ENCODE measurements around the gene MEAF6. TPM values are rescaled to one million over a fixed set of nuclear protein-coding genes. Genes with fewer than 3 reads are reported as not detected.

The MEAF6 gene
- total RNA-seq, 3 donors from 2014 or later: 78.2 to 140 (median 87.2) TPM

DNA sequence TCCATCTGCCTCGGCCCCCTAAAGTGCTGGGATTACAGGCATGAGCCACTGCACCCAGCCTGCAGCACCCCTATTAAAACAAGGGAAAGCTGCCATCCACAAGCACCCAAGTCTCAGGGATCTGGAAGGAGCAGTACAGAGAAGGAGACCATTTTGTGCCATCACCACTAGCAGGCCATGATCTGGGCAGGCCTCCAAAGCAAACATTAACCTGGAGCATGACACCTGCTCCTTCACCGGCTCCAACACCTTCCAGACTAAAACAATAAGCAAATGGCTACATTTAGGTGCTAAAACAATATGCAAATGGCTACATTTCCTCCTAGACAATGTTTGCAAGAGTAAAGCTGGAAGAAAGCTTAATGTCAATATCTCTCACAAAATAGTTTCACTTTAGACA lies 16.7 kb downstream of the MEAF6 start:
- Histone ChIP-seq H3K36me3 (no peaks in the 10 kb centered on the region), H3K4me1 (peaks cover 0 to 14% of the 10 kb centered on the region in 2 donors), H3K27me3 (no peaks in the 10 kb centered on the region), H3K27ac (peak overlapping the region in 1 of 2 donors; percentile 49), H3K4me3 (no peak overlapping the region), H3K9me3 (no peaks in the 10 kb centered on the region)
- intact Hi-C loops (cut with DNase I; ENCODE audit: low total_unique reads): no loop called here
- DNase-seq (ENCODE audit: low spot score in 2 of 2): peak in 1 of 2 donors; percentile 41
- TF ChIP-seq POLR2AphosphoS5 (IDR thresholded peaks at IDR 0.05): no peak
- TF ChIP-seq, protein P1, sequence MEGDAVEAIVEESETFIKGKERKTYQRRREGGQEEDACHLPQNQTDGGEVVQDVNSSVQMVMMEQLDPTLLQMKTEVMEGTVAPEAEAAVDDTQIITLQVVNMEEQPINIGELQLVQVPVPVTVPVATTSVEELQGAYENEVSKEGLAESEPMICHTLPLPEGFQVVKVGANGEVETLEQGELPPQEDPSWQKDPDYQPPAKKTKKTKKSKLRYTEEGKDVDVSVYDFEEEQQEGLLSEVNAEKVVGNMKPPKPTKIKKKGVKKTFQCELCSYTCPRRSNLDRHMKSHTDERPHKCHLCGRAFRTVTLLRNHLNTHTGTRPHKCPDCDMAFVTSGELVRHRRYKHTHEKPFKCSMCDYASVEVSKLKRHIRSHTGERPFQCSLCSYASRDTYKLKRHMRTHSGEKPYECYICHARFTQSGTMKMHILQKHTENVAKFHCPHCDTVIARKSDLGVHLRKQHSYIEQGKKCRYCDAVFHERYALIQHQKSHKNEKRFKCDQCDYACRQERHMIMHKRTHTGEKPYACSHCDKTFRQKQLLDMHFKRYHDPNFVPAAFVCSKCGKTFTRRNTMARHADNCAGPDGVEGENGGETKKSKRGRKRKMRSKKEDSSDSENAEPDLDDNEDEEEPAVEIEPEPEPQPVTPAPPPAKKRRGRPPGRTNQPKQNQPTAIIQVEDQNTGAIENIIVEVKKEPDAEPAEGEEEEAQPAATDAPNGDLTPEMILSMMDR (IDR thresholded peaks at IDR 0.05): no peak
- TF ChIP-seq POLR2A (IDR thresholded peaks at IDR 0.05): no peak

- intact Hi-C loops (cut with DNase I; ENCODE audit: low total_unique reads): no loop called here
- no peak for DNase-seq (ENCODE audit: low spot score in 2 of 2)
- no peak overlapping the region for H3K4me3 ChIP-seq
- H3K27me3 ChIP-seq: no peaks in the 10 kb centered on the region
- H3K9me3 ChIP-seq: no peaks in the 10 kb centered on the region
- H3K4me1 ChIP-seq: peaks cover 0 to 14% of the 10 kb centered on the region in 2 donors
- H3K36me3 ChIP-seq: no peaks in the 10 kb centered on the region
- no peak overlapping the region for H3K27ac ChIP-seq
- TF ChIP-seq POLR2A (IDR thresholded peaks at IDR 0.05) (no peak), POLR2AphosphoS5 (IDR thresholded peaks at IDR 0.05) (no peak)
- TF ChIP-seq, protein P1 (IDR thresholded peaks at IDR 0.05): no peak
These were observed 18.7 kb downstream of the MEAF6 start for GRCh38 chr1:37495875-37496274.

- Histone ChIP-seq H3K4me1 (peaks cover 0 to 7% of the 10 kb centered on the region in 2 donors), H3K27me3 (no peaks in the 10 kb centered on the region), H3K27ac (no peak overlapping the region), H3K9me3 (no peaks in the 10 kb centered on the region), H3K4me3 (no peak overlapping the region), H3K36me3 (no peaks in the 10 kb centered on the region)
- intact Hi-C loops (cut with DNase I; ENCODE audit: low total_unique reads): no loop called here
- TF ChIP-seq, protein P1 (IDR thresholded peaks at IDR 0.05): no peak
- TF ChIP-seq POLR2A (IDR thresholded peaks at IDR 0.05) (no peak), POLR2AphosphoS5 (IDR thresholded peaks at IDR 0.05) (no peak)
- DNase-seq (ENCODE audit: low spot score in 2 of 2): no peak
These were observed 21.0 kb downstream of the MEAF6 start for GRCh38 chr1:37493336-37494098.

DNA sequence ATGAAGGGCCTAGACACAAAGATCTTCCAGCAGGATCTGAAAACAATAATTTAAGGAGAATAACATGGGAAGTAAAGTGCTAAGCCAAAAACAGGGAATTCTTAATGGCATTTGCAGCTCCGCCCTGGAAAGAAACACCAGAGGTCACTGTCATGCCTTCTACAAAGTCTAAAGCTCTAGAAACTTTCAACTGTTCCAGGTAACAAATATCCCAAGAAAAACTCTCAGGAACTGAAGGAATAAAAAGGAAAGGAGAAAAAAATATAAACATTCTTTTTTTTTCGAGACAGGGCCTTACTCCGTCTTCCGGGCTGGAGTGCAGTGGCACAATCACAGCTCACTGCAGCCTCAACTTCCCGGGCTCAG lies 27.0 kb downstream of the MEAF6 start:
- Histone ChIP-seq H3K27ac (peak overlapping the region in 1 of 2 donors; percentile 99), H3K36me3 (peaks cover 7% of the 10 kb centered on the region), H3K4me3 (no peak overlapping the region), H3K4me1 (peaks cover 15 to 37% of the 10 kb centered on the region in 2 donors), H3K27me3 (no peaks in the 10 kb centered on the region), H3K9me3 (no peaks in the 10 kb centered on the region)
- TF ChIP-seq, protein P1 (IDR thresholded peaks at IDR 0.05): no peak
- TF ChIP-seq POLR2A (IDR thresholded peaks at IDR 0.05): no peak
- TF ChIP-seq POLR2AphosphoS5 (IDR thresholded peaks at IDR 0.05): no peak
- DNase-seq (ENCODE audit: low spot score in 2 of 2): no peak
- intact Hi-C loops (cut with DNase I; ENCODE audit: low total_unique reads): no loop called here

All from breast epithelium (tissue), 4 donors.